PFSK-1 (cell line): ENCODE data around the gene PHRF1.

Experiments used
- FOXP2 ChIP-seq: optimal IDR thresholded peaks from 2 replicates; pipeline ENCODE3; 2011; ENCODE audit warnings: borderline replicate concordance, control low read depth, inconsistent platforms; ENCODE audit not compliant: insufficient read depth; ENCODE audit errors: extremely low read length, extremely low read depth
- SIN3A ChIP-seq: IDR thresholded peaks from 2 replicates; pipeline ENCODE4 v1.6.1; 2012; ENCODE audit warnings: mild to moderate bottlenecking, low read length, moderate library complexity, borderline replicate concordance; ENCODE audit not compliant: insufficient read depth

DNA sequence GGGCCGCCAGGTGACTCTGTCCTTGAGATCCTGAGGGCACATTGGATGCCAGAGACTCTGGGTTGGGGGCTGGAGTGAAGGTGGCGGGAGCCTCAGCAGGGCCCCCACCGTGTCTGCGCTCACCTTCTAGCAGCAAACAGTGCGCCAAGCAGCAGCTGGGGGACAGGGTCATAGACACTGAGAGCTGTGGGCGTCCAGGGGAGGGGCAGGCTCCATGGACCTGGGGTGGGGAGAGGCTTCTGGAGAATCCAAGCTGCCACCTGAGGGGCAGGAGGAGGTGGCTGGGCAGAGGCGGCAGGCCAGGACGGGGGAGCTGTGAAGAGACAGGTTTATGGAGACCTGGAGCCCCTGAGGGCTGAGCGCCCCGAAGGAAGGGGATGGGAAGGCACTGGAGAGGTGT is 8.0 kb downstream of the PHRF1 start:
- TF ChIP-seq FOXP2 (no peak), SIN3A (no peak)
